D721Med (cell line): ENCODE data around the gene ISLR2.

Experiments
- DNase-seq: peaks from one replicate; pipeline ENCODE4 v3.0.0; 2011; ENCODE audit warnings: low spot score; ENCODE audit not compliant: insufficient read length
- FAIRE-seq: peaks from 2 replicates; lab custom pipeline; 2011; peaks lifted over from hg19 to GRCh38; lab: Jason Lieb, UNC
- CTCF ChIP-seq: IDR thresholded peaks from 2 replicates; pipeline ENCODE4 v1.5.1; 2012; ENCODE audit warnings: mild to moderate bottlenecking, control low read depth; ENCODE audit not compliant: insufficient read depth; ENCODE audit errors: missing control alignments

The ISLR2 gene

DNA sequence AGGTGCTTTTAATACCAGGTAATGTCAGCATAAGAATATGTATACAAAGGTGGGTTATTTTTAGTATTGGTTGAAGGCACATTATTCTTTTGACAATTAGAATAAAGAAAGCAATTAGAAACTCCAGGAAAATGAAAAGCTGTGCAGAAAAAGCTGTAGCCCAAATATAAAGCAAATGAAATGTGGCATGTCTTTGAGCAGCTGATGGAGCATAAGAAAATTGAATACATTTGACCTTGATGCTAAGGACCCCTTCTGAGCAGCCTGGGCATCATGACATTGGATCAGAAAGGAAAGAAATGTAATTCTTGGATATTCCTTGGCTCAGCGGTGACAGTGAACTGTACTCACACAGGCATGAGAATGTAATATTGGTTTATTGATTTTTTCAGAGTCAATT lies 35.1 kb downstream of the ISLR2 start:
- FAIRE-seq (no peak), DNase-seq (no peak)
- TF ChIP-seq CTCF, result no peak

- FAIRE-seq (no peak), DNase-seq (no peak)
- TF ChIP-seq CTCF, result no peak
These were observed 37.5 kb downstream of the ISLR2 start for GRCh38 chr15:74167891-74168331.

GRCh38 chr15:74168711-74169126 lies 38.3 kb downstream of the ISLR2 start:
- FAIRE-seq (no peak), DNase-seq (no peak)
- no peak for TF ChIP-seq CTCF

GRCh38 chr15:74170071-74170844 lies 39.9 kb downstream of the ISLR2 start:
- DNase-seq (no peak), FAIRE-seq (no peak)
- no peak for TF ChIP-seq CTCF

DNA sequence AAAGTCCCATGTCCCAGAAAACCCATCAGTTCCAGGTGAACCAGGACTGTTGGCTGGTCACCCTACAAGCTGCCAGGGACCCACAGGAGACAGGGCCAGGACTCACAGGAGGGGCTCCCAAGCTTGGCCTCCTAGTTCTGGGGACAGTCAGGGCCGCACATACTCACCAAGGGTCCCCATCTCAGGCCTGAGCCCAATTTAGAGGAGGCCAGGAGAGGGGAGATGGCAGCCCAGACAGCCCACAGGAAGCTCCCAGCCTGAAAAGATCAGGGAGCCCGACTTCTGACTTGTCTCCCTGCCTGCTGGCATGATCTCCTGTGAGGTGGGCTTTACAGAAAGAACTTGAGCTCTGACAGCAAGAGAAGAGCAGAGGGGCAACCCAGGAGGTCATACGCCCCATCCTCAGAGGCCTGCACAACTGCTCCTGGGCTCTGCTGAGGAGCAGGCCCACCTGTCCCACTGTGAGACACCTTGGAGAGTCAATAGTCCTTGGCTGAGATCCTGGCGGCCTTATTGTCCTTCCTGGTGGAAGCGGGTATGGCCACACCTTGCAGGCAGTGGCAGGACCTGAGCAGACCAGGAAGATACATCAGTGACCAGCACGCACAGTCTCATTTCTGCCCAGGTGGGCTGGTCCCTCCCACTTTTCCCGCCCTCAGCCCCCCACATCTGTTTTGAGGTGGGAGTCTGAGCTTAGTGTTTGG lies 40.6 kb downstream of the ISLR2 start:
- no peak for DNase-seq

DNA sequence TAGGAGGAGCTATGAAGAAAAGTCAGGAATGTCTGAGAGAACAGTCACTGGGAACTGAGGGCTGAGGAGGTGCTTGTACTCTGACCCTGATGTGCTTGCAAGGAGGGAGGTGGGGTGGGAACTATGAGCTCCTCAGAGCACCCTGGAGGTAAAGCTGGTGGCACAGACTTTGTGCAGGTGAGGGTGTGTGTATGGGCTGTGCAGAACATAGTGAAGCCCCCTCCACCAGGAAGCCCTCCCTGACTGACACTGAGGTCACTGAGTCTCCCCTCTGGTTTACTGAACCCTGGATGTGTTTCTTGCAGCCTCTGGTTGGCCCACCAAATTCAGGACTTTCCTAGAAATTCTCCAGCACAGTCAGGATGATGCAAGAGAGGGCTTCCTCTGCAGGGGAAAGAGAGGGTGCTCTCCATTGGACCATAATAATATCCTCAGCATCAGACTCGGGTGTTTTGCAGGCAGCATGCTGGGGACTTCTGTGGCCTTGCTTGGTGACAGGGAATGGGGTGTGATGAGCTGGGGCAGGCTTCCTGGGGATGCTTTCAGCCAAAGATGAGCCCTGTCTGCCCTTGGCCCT lies 41.7 kb downstream of the ISLR2 start:
- FAIRE-seq, result no peak
- TF ChIP-seq CTCF, result no peak
- DNase-seq, result no peak

More for the DNA sequence above, 40.6 kb downstream of the ISLR2 start:
- TF ChIP-seq CTCF, result no peak
- no peak for FAIRE-seq
